HCT116 (cell line): ENCODE results near the gene BAIAP2L1. TPM values are rescaled to one million over a fixed set of nuclear protein-coding genes. Genes with fewer than 3 reads are reported as not detected.

Experiments
- ATAC-seq: fragments of 200-7000 bp; cut with Tn5 transposase; 2 replicates; pipeline ENCODE4 v1.9.1; 2020; ENCODE audit warnings: mild to moderate bottlenecking, moderate library complexity
- BruUV-seq: library from RNA; stranded (reverse); fragments of 400-500 nt; replicated peaks from 2 replicates; lab custom pipeline; 2021; lab: Mats Ljungman, UMichigan
- CTCF ChIA-PET: fragments of 300-600 bp; sonication (Branson Sonifier 250); formaldehyde crosslinking; loops from one replicate; lab custom pipeline; 2021; ENCODE audit warnings: antibody characterized with exemption; lab: Charles Lee
- POLR2A ChIA-PET: fragments of 300-600, 350-600 bp; sonication (Branson Sonifier 250); formaldehyde crosslinking; loops from one replicate; lab custom pipeline; 2021; ENCODE audit warnings: antibody characterized with exemption; lab: Charles Lee
- RAD21 ChIA-PET, 2 experiments: fragments of 300-600 bp; sonication (Branson Sonifier 250); formaldehyde crosslinking; loops; one replicate each; lab custom pipeline; 2023; ENCODE audit warnings: low total read pairs in 2 of 2; ENCODE audit not compliant: uncharacterized antibody in 2 of 2, unreplicated experiment in 2 of 2, low non-redundant PET in 1 of 2; lab: Charles Lee
- DNase-seq: peaks from one replicate; pipeline ENCODE4 v3.0.0-alpha.2; 2010; ENCODE audit warnings: low read depth, low spot score
- H2AFZ ChIP-seq: fragments of 200-600 bp; shearing (Covaris generic), sonication (generic); 2 replicates; pipeline ENCODE4 v1.6.1; 2017; ENCODE audit warnings: low read depth, mixed run types, mixed read lengths, antibody characterized with exemption, low read length; ENCODE audit not compliant: poor library complexity, severe bottlenecking
- H3K27ac ChIP-seq: 2 replicates; pipeline ENCODE4 v1.5.1; 2012; ENCODE audit warnings: low read depth, low read length
- H3K27me3 ChIP-seq: fragments of 200-600 bp; sonication (generic); 2 replicates; pipeline ENCODE4 v1.6.1; 2016; ENCODE audit warnings: mixed run types, low read length, mixed read lengths; ENCODE audit not compliant: insufficient read depth
- H3K36me3 ChIP-seq, 2 experiments: fragments of 200-500 bp in 1 of 2; fragments of 200-600 bp in 1 of 2; sonication (Bioruptor generic) in 1 of 2; sonication (generic) in 1 of 2; 2 replicates each; pipeline versions ENCODE4 v1.5.1 to v1.6.1; 2014 to 2016; ENCODE audit warnings: low read length in 2 of 2, inconsistent platforms in 1 of 2, mixed read lengths in 1 of 2, mixed run types in 1 of 2; ENCODE audit not compliant: insufficient read depth in 2 of 2, control insufficient read depth in 1 of 2
- H3K4me1 ChIP-seq, 2 experiments: fragments of 200-600 bp in 1 of 2; sonication (generic) in 1 of 2; 2 replicates each; pipeline versions ENCODE4 v1.5.1 to v1.6.1; 2012 to 2017; ENCODE audit warnings: low read length in 2 of 2, inconsistent platforms in 1 of 2, mild to moderate bottlenecking in 1 of 2, mixed read lengths in 1 of 2, mixed run types in 1 of 2, moderate library complexity in 1 of 2; ENCODE audit not compliant: insufficient read depth in 2 of 2, control insufficient read depth in 1 of 2
- H3K4me2 ChIP-seq: fragments of 200-600 bp; sonication (generic); 2 replicates; pipeline ENCODE4 v1.6.1; 2017; ENCODE audit warnings: mixed run types, low read length, mixed read lengths
- H3K4me3 ChIP-seq, 2 experiments: fragments of 200-600 bp in 1 of 2; sonication (generic) in 1 of 2; replicated peaks in 1 of 2; 2 replicates each; pipeline ENCODE4 v1.5.1; 2011 to 2016; ENCODE audit warnings: low read length in 2 of 2, control low read depth in 1 of 2, low read depth in 1 of 2, mild to moderate bottlenecking in 1 of 2, mixed read lengths in 1 of 2, mixed run types in 1 of 2
- H3K79me2 ChIP-seq: fragments of 200-600 bp; sonication (generic); 2 replicates; pipeline ENCODE4 v1.6.1; 2017; ENCODE audit warnings: mild to moderate bottlenecking, mixed run types, low read length, moderate library complexity, mixed read lengths; ENCODE audit not compliant: insufficient read depth
- H3K9ac ChIP-seq: fragments of 200-600 bp; sonication (generic); 2 replicates; pipeline ENCODE4 v1.6.1; 2016; ENCODE audit warnings: low read length, mixed read lengths
- H3K9me2 ChIP-seq: fragments of 200-600 bp; sonication (generic), shearing (Covaris generic); 2 replicates; pipeline ENCODE4 v1.6.1; 2017; ENCODE audit warnings: mixed run types, mild to moderate bottlenecking, moderate library complexity; ENCODE audit not compliant: insufficient read depth
- H3K9me3 ChIP-seq, 2 experiments: fragments of 200-500 bp in 1 of 2; fragments of 200-600 bp in 1 of 2; sonication (Bioruptor generic) in 1 of 2; sonication (generic) in 1 of 2; 2 replicates each; pipeline ENCODE4 v1.6.1; 2014 to 2017; ENCODE audit warnings: low read length in 2 of 2, mixed read lengths in 2 of 2, inconsistent platforms in 1 of 2, low read depth in 1 of 2, mild to moderate bottlenecking in 1 of 2, mixed run types in 1 of 2, moderate library complexity in 1 of 2; ENCODE audit not compliant: control insufficient read depth in 1 of 2, insufficient read depth in 1 of 2
- H4K20me1 ChIP-seq: fragments of 200-600 bp; sonication (generic), shearing (Covaris generic); 2 replicates; pipeline ENCODE4 v1.6.1; 2017; ENCODE audit warnings: mixed run types, mild to moderate bottlenecking, moderate library complexity; ENCODE audit not compliant: insufficient read depth
- CBX3 ChIP-seq: IDR thresholded peaks from 2 replicates; pipeline ENCODE4 v1.6.1; 2012; ENCODE audit warnings: low read depth
- CEBPB ChIP-seq: IDR thresholded peaks from 2 replicates; pipeline ENCODE4 v1.6.1; 2012; ENCODE audit warnings: low read depth
- ELF1 ChIP-seq: IDR thresholded peaks from 2 replicates; pipeline ENCODE4 v1.6.1; 2012; ENCODE audit warnings: low read depth, borderline replicate concordance
- EZH2phosphoT487 ChIP-seq: fragments of 200-600 bp; IDR thresholded peaks from 2 replicates; pipeline ENCODE4 v1.6.1; 2018; ENCODE audit warnings: antibody characterized with exemption, borderline replicate concordance
- FOSL1 ChIP-seq: IDR thresholded peaks from 2 replicates; pipeline ENCODE4 v1.6.1; 2012; ENCODE audit warnings: low read depth
- POLR2A ChIP-seq: IDR thresholded peaks from 2 replicates; pipeline ENCODE4 v1.7.0; 2011; ENCODE audit warnings: borderline replicate concordance; ENCODE audit not compliant: insufficient read depth, insufficient read length; ENCODE audit errors: extremely low read depth
- SIN3A ChIP-seq: IDR thresholded peaks from 2 replicates; pipeline ENCODE4 v1.6.1; 2012; ENCODE audit warnings: low read depth
- SP1 ChIP-seq: IDR thresholded peaks from 2 replicates; pipeline ENCODE4 v1.6.1; 2012; ENCODE audit warnings: low read depth
- SRF ChIP-seq: IDR thresholded peaks from 2 replicates; pipeline ENCODE4 v1.6.1; 2012; ENCODE audit warnings: low read depth
- YY1 ChIP-seq: IDR thresholded peaks from 2 replicates; pipeline ENCODE4 v1.6.1; 2011; ENCODE audit warnings: low read length, low read depth, moderate library complexity, mild to moderate bottlenecking; ENCODE audit not compliant: insufficient replicate concordance; ENCODE audit errors: extremely low read depth
- ZNF274 ChIP-seq: fragments of 200-500 bp; sonication (Bioruptor generic); IDR thresholded peaks from 2 replicates; pipeline ENCODE4 v1.6.1; 2014; ENCODE audit warnings: mild to moderate bottlenecking, low read depth, low read length, inconsistent platforms
- intact Hi-C: fragments of 100-400 bp; cut with micrococcal nuclease; formaldehyde crosslinking; loops from 2 replicates; pipeline ENCODE4 v1.10.0; 2022
- total RNA-seq: library from RNA; stranded (reverse); gene quantifications from one replicate; pipeline ENCODE4 v1.2.1, GENCODE V29; 2021; ENCODE audit not compliant: unreplicated experiment
- TF ChIP-seq, protein P1 (sequence below): IDR thresholded peaks from 2 replicates; pipeline ENCODE4 v1.6.1; 2012; ENCODE audit warnings: low read depth
- TF ChIP-seq, protein P2 (sequence below): IDR thresholded peaks from 2 replicates; pipeline ENCODE4 v1.6.1; 2012
- TF ChIP-seq, protein P3 (sequence below), 3 experiments: fragments of 200-600 bp in 1 of 3; sonication (generic) in 1 of 3; IDR thresholded peaks in 2 of 3; conservative IDR thresholded peaks in 1 of 3; 2 replicates each; pipeline ENCODE4 v1.5.1; 2012 to 2017; ENCODE audit warnings: low read depth in 2 of 3, low read length in 2 of 3, antibody characterized with exemption in 1 of 3, borderline replicate concordance in 1 of 3, control low read depth in 1 of 3, mild to moderate bottlenecking in 1 of 3, mixed read lengths in 1 of 3, mixed run types in 1 of 3, moderate library complexity in 1 of 3; ENCODE audit not compliant: insufficient read depth in 1 of 3

The BAIAP2L1 gene
- total RNA-seq, 1 experiment from 2014 or later = 61.2 TPM

DNA sequence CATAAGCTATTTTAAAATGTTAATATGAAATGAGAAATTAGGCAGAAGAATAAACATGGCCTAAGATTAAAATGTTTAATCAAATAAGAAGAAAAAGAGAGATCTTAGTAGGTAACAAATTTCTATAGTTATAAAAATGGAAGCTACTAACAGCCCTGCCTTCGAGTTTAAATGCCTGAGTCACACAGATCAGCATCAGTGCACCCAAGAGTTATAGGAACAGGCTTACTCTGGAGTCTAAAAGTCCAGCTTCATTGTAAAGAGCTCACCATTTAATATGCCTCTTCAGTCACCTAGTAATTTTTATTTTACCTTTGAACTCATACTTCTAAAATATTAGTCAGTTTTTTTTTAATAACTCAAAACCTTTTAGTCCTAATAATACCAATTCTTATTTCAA, 66.8 kb downstream of the BAIAP2L1 start (continued):
- TF ChIP-seq, protein P1, sequence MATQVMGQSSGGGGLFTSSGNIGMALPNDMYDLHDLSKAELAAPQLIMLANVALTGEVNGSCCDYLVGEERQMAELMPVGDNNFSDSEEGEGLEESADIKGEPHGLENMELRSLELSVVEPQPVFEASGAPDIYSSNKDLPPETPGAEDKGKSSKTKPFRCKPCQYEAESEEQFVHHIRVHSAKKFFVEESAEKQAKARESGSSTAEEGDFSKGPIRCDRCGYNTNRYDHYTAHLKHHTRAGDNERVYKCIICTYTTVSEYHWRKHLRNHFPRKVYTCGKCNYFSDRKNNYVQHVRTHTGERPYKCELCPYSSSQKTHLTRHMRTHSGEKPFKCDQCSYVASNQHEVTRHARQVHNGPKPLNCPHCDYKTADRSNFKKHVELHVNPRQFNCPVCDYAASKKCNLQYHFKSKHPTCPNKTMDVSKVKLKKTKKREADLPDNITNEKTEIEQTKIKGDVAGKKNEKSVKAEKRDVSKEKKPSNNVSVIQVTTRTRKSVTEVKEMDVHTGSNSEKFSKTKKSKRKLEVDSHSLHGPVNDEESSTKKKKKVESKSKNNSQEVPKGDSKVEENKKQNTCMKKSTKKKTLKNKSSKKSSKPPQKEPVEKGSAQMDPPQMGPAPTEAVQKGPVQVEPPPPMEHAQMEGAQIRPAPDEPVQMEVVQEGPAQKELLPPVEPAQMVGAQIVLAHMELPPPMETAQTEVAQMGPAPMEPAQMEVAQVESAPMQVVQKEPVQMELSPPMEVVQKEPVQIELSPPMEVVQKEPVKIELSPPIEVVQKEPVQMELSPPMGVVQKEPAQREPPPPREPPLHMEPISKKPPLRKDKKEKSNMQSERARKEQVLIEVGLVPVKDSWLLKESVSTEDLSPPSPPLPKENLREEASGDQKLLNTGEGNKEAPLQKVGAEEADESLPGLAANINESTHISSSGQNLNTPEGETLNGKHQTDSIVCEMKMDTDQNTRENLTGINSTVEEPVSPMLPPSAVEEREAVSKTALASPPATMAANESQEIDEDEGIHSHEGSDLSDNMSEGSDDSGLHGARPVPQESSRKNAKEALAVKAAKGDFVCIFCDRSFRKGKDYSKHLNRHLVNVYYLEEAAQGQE = no peak
- no peak for TF ChIP-seq EZH2phosphoT487
- no peak for TF ChIP-seq YY1
- TF ChIP-seq, protein P2, sequence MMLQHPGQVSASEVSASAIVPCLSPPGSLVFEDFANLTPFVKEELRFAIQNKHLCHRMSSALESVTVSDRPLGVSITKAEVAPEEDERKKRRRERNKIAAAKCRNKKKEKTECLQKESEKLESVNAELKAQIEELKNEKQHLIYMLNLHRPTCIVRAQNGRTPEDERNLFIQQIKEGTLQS = no peak
- no peak for TF ChIP-seq SRF
- TF ChIP-seq ZNF274 = no peak

DNA sequence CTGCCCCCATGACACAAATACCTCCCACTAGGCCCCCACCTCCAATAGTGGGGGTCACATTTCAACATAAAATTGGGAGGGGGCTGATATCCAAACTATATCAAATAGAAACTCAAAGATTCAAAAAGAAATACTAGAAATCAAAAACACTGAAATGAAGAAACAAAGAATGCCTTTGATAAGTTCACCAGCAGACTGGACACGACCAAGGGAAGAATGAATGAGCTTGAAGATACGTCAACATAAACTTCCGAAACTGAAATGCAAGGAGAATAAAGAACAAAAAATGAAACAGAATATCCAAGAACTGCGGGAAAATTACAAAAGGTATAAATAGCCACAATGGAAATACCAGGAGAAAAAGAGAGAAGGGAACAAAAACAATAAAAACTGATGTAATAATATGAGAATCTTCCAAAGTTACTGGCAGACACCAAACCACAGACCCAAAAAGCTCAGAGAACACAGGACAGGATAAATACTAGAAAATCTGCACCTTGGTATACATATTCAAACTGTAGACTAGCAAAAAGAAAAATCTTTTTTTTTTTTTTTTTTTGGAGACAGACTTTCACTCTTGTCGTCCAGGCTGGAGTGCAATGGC, 69.9 kb downstream of the BAIAP2L1 start:
- H4K20me1 ChIP-seq = peaks cover 7% of the 10 kb centered on the region; the same call in 1 of the 2 replicates
- no peaks in the 10 kb centered on the region for H3K9me2 ChIP-seq
- RAD21 ChIA-PET = no interaction called here
- no peak overlapping the region for H3K27ac ChIP-seq
- peaks cover 0 to 12% of the 10 kb centered on the region in 2 experiments; a peak in 3 of 4 replicates for H3K4me1 ChIP-seq
- H3K79me2 ChIP-seq = peaks cover 46% of the 10 kb centered on the region
- no TSS peak for BruUV-seq
- H3K9me3 ChIP-seq = 0 out of 4 replicates have a peak, but pooled peaks cover 0 to 6% of the 10 kb centered on the region in 2 experiments
- POLR2A ChIA-PET = no interaction called here
- ATAC-seq (no peak), DNase-seq (no peak)
- H3K9ac ChIP-seq = no peak overlapping the region
- no peak overlapping the region for H2AFZ ChIP-seq
- TF ChIP-seq, protein P2 = no peak
- TF ChIP-seq POLR2A (no peak), SIN3A (no peak), YY1 (no peak), CEBPB (no peak), ELF1 (no peak), FOSL1 (no peak), EZH2phosphoT487 (no peak), SP1 (no peak), CBX3 (no peak)
- TF ChIP-seq, protein P3, sequence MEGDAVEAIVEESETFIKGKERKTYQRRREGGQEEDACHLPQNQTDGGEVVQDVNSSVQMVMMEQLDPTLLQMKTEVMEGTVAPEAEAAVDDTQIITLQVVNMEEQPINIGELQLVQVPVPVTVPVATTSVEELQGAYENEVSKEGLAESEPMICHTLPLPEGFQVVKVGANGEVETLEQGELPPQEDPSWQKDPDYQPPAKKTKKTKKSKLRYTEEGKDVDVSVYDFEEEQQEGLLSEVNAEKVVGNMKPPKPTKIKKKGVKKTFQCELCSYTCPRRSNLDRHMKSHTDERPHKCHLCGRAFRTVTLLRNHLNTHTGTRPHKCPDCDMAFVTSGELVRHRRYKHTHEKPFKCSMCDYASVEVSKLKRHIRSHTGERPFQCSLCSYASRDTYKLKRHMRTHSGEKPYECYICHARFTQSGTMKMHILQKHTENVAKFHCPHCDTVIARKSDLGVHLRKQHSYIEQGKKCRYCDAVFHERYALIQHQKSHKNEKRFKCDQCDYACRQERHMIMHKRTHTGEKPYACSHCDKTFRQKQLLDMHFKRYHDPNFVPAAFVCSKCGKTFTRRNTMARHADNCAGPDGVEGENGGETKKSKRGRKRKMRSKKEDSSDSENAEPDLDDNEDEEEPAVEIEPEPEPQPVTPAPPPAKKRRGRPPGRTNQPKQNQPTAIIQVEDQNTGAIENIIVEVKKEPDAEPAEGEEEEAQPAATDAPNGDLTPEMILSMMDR (IDR thresholded peaks at IDR 0.05 in 2 of 3, conservative IDR thresholded peaks at IDR 0.05 in 1 of 3; ENCODE audit: borderline replicate concordance in 1 of 3, insufficient read depth in 1 of 3, low read depth in 2 of 3, low read length in 2 of 3) = no peak
- CTCF ChIA-PET = no interaction called here
- H3K4me3 ChIP-seq = no peak overlapping the region
- H3K36me3 ChIP-seq = peaks cover 0 to 10% of the 10 kb centered on the region in 2 experiments; a peak in 1 of 4 replicates
- H3K4me2 ChIP-seq = no peak overlapping the region
- no peaks in the 10 kb centered on the region for H3K27me3 ChIP-seq
- intact Hi-C loops = no loop called here
